Left ventricle myocardium superior (tissue), 1 donor: ENCODE measurements around the gene KRT33A. TPM values are rescaled to one million over a fixed set of nuclear protein-coding genes. Genes with fewer than 3 reads are reported as not detected.
"Not testable (repeated sequence)": the region's sequence is repeated elsewhere in the genome, so short reads cannot be mapped to it uniquely, and the experiment has no call there.

Experiments used
- ATAC-seq: fragments of 200-7000 bp; cut with Tn5 transposase; one replicate; pipeline ENCODE4 v1.9.1; 2020; ENCODE audit warnings: mild to moderate bottlenecking, moderate library complexity
- DNase-seq: peaks from one replicate; pipeline ENCODE4 v3.0.0-alpha.2; 2020
- intact Hi-C: fragments of 100-400 bp; cut with micrococcal nuclease; formaldehyde crosslinking; loops from one replicate; pipeline ENCODE4 v1.11.0; 2022
- long read RNA-seq: library from polyadenylated mRNA; unstranded; transcript quantifications from one replicate; pipeline ENCODE4 v2.0.0, GENCODE V29; 2021
- total RNA-seq: library from RNA; stranded (reverse); fragmentation: NEBNext Ultra II Directional; extraction: Animal tissue kit (Norgen Biotek cat#: 25700); gene quantifications from one replicate; pipeline ENCODE4 v1.2.1, GENCODE V29; 2021
- donor health status: DM: no; HTN: yes; CAD: no; lungs with severe emphysema.

KRT33A gene
- total RNA-seq = not detected
- long read RNA-seq = 0 reads

DNA sequence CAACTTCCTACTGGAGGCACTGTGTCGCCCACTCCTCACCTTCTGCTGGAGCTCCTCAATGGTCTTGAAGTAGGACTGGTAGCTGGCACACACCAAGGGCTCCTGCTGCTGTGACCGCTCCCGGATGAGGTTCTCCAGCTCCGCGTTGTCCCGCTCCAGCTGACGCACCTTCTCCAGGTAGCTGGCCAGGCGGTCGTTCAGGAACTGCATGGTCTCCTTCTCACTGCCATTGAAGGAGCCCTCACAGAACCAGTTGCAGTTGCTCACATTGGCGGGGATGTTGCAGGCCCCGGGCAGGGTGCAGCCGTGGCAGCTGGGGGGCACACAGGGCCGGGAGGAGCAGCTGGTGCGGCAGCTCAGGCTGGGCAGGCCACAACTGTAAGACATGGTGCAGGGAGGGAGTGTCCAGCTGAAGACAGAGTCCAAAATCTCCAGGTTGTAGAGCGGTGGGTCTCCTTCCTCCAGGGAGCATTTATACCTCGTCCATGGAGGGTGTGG is at the start of gene KRT33A:
Gene KRT33A (minus strand): TSS at position 448 of the 498 bp plus-strand sequence. CDS start 61 bp downstream, at position 387.
- DNase-seq, ATAC-seq, intact Hi-C loops: not testable (repeated sequence)

- intact Hi-C loops = no loop called here
- DNase-seq (no peak), ATAC-seq (no peak)
Measured at GRCh38 chr17:41396996-41397660, 46.5 kb upstream of the KRT33A start, which contains the start of gene KRT31. Gene KRT31, minus strand, starts transcription at chr17:41397608. Its CDS starts 69 bp downstream, at chr17:41397539.

- DNase-seq = no peak
- no peak for ATAC-seq
- intact Hi-C loops = no loop called here
Measured at GRCh38 chr17:41396340-41396739, 45.7 kb upstream of the KRT33A start.

DNA sequence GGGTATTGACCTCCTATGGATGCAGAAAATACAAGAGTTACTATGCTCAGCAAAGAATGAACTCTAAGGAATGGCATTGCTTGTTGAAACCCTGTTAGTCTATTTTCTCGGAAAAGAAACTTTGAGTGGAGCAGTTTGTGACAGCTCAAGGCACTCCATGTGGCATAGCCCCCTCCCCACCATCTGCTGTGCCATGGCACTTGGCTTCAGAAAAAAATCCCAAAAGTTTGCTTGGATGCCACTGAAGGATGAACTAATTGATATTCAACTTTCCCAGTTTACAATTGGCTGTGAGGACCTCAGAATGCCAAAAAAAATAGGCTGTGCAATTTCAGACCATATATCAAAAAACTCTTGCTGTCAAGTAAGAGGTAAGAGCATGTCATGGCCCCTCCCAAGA is 45.0 kb upstream of the KRT33A start:
- no peak for DNase-seq
- ATAC-seq = no peak
- intact Hi-C loops = no loop called here

- ATAC-seq, DNase-seq, intact Hi-C loops: not testable (repeated sequence)
Measured at GRCh38 chr17:41395044-41395443, 44.4 kb upstream of the KRT33A start.

GRCh38 chr17:41394254-41394996 is 43.8 kb upstream of the KRT33A start:
- intact Hi-C loops = no loop called here
- no peak for DNase-seq
- no peak for ATAC-seq

- ATAC-seq (peak; percentile 28), DNase-seq (no peak)
- intact Hi-C loops = no loop called here
Measured at GRCh38 chr17:41393826-41394225, 43.2 kb upstream of the KRT33A start.

- intact Hi-C loops = no loop called here
- peak; percentile 43 for DNase-seq
- peak; percentile 99 for ATAC-seq
Measured at GRCh38 chr17:41393294-41393693, 42.7 kb upstream of the KRT33A start.

DNA sequence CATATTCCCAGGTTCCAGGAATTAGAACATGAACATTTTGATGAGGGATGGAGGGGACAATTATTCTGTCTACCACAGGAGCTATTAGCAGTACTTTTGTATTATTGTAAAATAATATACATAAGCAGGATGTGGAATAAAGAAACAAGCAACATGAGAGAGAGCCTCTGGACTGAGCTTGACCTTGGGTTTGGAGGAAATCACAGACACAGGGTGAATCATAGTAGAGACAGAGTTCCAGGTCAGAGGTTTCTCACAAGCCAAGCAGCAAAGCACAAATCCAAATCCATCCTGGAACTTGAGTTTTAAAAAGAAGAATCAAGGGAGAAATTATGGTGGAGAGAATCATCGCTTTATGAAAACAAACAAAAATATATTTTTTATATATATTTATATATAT is 41.6 kb upstream of the KRT33A start:
- no peak for DNase-seq
- ATAC-seq = no peak
- intact Hi-C loops = no loop called here

DNA sequence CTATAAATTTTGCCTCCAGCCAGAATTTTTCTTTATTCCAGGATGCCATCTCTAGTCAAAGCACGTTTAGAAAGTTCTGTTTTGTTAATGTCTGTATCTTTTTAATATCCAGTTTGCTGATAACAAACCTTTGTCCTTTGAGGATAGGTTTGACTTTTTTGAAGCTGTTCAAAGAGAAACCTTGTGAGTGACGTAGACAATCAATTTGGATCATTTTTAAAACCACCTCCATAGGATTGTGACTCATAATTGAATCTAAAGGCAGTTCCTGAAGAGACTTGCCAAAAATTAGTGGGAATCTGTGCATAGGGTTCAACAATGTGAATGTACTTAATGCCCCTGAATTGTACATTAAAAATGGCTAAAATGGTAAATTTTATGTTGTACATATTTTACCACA is 40.9 kb upstream of the KRT33A start:
- DNase-seq (no peak), ATAC-seq (no peak)
- intact Hi-C loops = no loop called here

DNA sequence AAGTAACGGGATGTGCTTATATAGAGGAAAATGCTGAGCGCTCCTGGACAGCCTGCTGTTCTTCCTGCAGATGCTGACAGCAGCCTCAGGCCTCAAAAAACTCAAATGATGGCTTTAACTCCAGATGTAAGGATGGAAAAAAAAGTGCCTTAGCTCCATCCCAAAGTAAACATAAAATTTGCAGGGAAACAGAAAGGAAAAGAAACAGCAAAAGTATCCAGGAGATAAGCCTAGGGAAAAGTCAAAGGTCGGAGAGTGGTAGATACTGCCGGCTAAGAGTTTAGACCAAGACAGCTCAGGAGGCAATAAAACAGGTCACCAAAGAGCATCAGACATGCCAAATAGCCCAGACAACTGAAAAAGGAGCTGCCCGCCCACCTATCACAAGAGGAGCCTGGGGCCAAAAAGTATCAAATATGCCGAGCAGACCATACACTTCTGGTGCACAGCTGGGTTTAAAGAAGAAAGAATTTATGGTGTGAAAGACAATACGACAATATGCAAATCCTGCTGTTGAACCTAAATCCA is 39.8 kb upstream of the KRT33A start:
- intact Hi-C loops = no loop called here
- ATAC-seq (no peak), DNase-seq (no peak)

GRCh38 chr17:41387670-41388069 is 37.0 kb upstream of the KRT33A start:
- no peak for DNase-seq
- ATAC-seq = no peak
- intact Hi-C loops = no loop called here

GRCh38 chr17:41386227-41386626 is 35.6 kb upstream of the KRT33A start:
- ATAC-seq = no peak
- intact Hi-C loops = no loop called here
- DNase-seq = no peak

GRCh38 chr17:41383690-41384089 is 33.1 kb upstream of the KRT33A start:
- ATAC-seq (no peak), DNase-seq (no peak)
- intact Hi-C loops = no loop called here

DNA sequence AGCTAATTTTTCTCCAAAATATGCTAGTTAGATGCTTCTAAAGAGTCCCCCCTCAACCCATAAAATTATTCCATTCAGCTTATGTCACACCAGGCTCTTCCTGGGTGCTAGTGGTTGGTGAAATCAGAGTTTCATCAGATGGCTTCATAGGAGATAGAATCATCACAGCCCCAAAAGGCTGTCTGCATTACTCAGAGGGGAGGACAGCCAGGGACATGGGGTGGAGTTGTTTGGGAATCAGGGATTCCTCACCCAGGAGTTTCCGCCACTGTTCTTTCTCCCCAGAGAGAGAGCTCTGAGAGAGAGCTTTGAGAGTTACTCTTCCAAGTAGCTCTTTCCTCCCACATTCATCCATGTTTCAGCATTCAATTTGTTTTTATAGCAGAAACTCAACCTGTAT is 31.8 kb upstream of the KRT33A start:
- no peak for ATAC-seq

GRCh38 chr17:41381943-41382342 is 31.3 kb upstream of the KRT33A start, which contains the start of gene KRT34:
Gene KRT34, minus strand, starts transcription at chr17:41382306. Its CDS starts 60 bp downstream, at chr17:41382246.
- DNase-seq, ATAC-seq, intact Hi-C loops: not testable (repeated sequence)

More for the DNA sequence above, 31.8 kb upstream of the KRT33A start:
- intact Hi-C loops = no loop called here
- no peak for DNase-seq

- intact Hi-C loops, DNase-seq, ATAC-seq: not testable (repeated sequence)
Measured at GRCh38 chr17:41380091-41380490, 29.5 kb upstream of the KRT33A start.

GRCh38 chr17:41377546-41377945 is 26.9 kb upstream of the KRT33A start:
- ATAC-seq = no peak
- DNase-seq = no peak
- intact Hi-C loops = no loop called here

- DNase-seq (no peak), ATAC-seq (no peak)
- intact Hi-C loops = no loop called here
Measured at GRCh38 chr17:41369713-41370112, 19.1 kb upstream of the KRT33A start, which contains the start of gene KRT33B. Gene KRT33B, minus strand, starts transcription at chr17:41369813. Its CDS starts 63 bp downstream, at chr17:41369750.

DNA sequence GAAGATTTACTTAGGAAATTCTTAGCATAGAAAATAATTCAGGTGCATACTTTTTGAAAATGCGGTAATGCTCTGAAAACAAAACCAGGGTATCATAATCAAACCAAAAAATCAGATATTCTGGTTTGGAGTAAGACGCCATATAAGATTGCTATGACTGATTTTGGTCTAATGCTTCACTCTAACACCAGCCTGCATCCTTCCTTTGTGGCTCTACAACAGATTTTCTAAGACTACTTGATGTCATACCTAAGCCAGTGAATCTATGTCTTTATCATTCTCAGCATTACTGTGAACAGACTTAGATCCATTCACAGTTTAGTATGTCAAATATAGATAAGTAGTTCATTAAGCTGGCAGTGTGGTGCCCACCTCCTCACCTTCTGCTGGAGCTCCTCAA is 18.4 kb upstream of the KRT33A start:
- intact Hi-C loops = no loop called here
- ATAC-seq (no peak), DNase-seq (no peak)
